Measurements from ENCODE around the gene CRTC3. TPM values are rescaled to one million over a fixed set of nuclear protein-coding genes. Genes with fewer than 3 reads are reported as not detected.

The CRTC3 gene
- total and polyA plus RNA-seq, 8 donors = 7.1 to 17.6 (median 11.4) TPM

DNA sequence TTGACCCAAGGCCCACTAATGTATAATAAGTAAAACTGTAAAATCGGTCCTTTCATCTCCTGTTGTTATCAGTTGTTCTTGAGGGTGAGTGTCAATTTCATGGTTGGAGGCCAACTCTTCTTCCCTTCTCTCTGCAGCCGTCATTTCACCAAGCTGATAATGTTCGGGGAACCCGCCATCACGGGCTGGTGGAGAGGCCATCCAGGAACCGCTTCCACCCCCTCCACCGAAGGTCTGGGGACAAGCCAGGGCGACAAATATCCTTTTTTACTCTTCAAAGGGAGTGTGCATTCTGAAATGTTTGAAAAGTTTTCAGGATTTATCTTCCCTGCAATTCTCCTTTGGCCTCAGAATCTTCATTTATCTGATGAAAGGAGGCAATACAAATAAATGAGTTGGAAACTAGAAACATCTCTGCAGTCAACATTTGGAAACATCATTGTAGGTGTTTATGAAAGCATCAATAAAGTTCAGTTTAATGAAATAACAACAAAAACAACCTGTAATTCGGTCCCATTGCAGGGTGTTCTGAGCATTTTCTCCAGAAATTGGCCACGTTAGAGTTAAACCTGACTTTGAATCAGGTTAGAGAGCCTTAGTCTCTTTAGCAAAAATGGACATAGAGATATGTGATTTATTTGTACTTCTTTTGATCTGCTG is 63.9 kb downstream of the CRTC3 start:
- H3K4me3 ChIP-seq = no peak overlapping the region
- WGBS, 2 donors = 87 to 91% methylated on average over 10 of the region's 10 CpGs
- H3K4me1 ChIP-seq = peaks cover 0 to 7% (median 0%) of the 10 kb centered on the region in 3 donors
- no peak for ATAC-seq
- peak overlapping the region in 2 of 4 donors; percentile 70 to 80 for H3K27ac ChIP-seq
- no peaks in the 10 kb centered on the region for H3K9me3 ChIP-seq
- no peak for DNase-seq
- no peaks in the 10 kb centered on the region for H3K27me3 ChIP-seq
- intact Hi-C loops (cut with DNase I) = no loop called here
- TF ChIP-seq, protein P1, sequence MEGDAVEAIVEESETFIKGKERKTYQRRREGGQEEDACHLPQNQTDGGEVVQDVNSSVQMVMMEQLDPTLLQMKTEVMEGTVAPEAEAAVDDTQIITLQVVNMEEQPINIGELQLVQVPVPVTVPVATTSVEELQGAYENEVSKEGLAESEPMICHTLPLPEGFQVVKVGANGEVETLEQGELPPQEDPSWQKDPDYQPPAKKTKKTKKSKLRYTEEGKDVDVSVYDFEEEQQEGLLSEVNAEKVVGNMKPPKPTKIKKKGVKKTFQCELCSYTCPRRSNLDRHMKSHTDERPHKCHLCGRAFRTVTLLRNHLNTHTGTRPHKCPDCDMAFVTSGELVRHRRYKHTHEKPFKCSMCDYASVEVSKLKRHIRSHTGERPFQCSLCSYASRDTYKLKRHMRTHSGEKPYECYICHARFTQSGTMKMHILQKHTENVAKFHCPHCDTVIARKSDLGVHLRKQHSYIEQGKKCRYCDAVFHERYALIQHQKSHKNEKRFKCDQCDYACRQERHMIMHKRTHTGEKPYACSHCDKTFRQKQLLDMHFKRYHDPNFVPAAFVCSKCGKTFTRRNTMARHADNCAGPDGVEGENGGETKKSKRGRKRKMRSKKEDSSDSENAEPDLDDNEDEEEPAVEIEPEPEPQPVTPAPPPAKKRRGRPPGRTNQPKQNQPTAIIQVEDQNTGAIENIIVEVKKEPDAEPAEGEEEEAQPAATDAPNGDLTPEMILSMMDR (IDR thresholded peaks at IDR 0.05) = no peak
- H3K36me3 ChIP-seq = no peaks in the 10 kb centered on the region
- FAIRE-seq = no peak

DNA sequence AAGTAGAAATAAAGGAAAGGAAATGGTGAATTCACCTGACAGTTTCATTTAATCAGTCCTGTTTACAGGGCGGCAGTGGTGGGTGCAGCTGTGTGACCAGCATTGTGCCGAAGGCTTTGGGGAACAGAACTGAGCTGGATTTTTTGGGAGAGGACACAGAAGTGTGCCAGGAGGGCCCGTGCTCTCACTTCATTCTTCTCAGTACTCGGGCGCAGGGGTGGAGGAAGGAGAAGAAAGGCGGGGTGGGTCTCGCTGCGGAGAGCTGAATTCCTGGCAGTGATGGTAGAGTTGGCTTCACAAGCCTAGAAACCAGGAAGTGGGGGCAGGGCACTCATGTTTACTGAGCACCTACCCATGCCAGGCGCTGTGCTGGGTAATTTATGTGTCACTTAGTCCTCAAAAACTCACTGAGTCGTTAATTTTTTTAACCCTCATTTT is 64.6 kb downstream of the CRTC3 start:
- Histone ChIP-seq H3K36me3 (no peaks in the 10 kb centered on the region), H3K9me3 (no peaks in the 10 kb centered on the region), H3K27me3 (no peaks in the 10 kb centered on the region), H3K4me3 (no peak overlapping the region), H3K4me1 (peaks cover 0 to 7% (median 0%) of the 10 kb centered on the region in 3 donors), H3K27ac (peak overlapping the region; percentile 7 to 80 (median 49))
- intact Hi-C loops (cut with DNase I) = no loop called here
- DNase-seq (peak; percentile 56 to 78 (median 68)), FAIRE-seq (no peak), ATAC-seq (peak; percentile 83 to 94 (median 93))
- WGBS, 2 donors = 53 to 58% methylated on average over 10 of the region's 10 CpGs
- TF ChIP-seq, protein P1 (IDR thresholded peaks at IDR 0.05) = no peak

DNA sequence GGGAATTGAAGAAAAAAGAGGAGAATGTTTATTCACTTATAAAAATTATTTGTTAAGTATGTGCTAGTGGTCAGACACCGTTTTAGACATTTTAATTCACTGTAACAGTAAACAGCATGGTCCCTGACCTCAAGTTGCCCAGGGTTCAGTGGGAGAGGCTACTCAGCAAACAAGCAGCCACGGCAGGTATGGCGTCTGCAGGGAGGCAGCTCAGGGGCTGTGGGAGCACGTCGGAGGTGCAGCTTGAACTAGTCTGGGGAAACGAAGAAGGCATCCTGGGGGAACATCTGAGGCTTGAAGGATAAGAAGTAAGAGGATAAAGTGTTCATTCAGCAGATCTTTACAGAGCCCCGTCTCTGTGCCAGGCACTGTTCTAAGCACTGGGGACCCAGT is 66.0 kb downstream of the CRTC3 start:
- H3K4me3 ChIP-seq = no peak overlapping the region
- FAIRE-seq (no peak), ATAC-seq (no peak), DNase-seq (no peak)
- H3K9me3 ChIP-seq = no peaks in the 10 kb centered on the region
- no peak overlapping the region for H3K27ac ChIP-seq
- peaks cover 0 to 7% (median 0%) of the 10 kb centered on the region in 3 donors for H3K4me1 ChIP-seq
- no peaks in the 10 kb centered on the region for H3K27me3 ChIP-seq
- intact Hi-C loops (cut with DNase I) = no loop called here
- TF ChIP-seq, protein P1 (IDR thresholded peaks at IDR 0.05) = no peak
- H3K36me3 ChIP-seq = no peaks in the 10 kb centered on the region
- WGBS, 2 donors = 82 to 83% methylated on average over 7 of the region's 7 CpGs

DNA sequence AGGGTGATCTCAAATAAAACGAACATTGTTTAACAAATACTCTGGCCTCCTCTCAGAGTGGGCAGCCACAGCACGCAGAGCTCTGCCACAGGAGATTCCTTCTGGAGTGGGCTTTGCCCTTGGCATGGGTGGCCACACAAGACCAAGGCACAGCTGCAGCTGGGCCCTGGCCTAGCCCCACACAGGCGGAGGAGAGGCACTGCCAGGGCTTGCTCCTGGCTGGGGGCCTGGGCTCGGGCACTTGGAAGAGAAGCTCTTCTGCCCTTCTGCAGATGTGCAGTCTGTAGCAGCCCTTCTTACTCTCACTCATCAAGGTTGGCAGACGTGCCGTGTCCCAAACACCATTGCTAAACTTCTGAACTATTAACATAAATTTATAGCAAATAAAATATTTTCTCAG is 67.2 kb downstream of the CRTC3 start:
- Histone ChIP-seq H3K4me3 (no peak overlapping the region), H3K4me1 (peaks cover 0 to 7% (median 0%) of the 10 kb centered on the region in 3 donors), H3K9me3 (no peaks in the 10 kb centered on the region), H3K36me3 (no peaks in the 10 kb centered on the region), H3K27me3 (no peaks in the 10 kb centered on the region), H3K27ac (no peak overlapping the region)
- DNase-seq (no peak), FAIRE-seq (no peak), ATAC-seq (no peak)
- 94% methylated on average over 6 of the region's 6 CpGs for WGBS, 2 donors
- TF ChIP-seq, protein P1 (IDR thresholded peaks at IDR 0.05) = no peak
- intact Hi-C loops (cut with DNase I) = no loop called here

DNA sequence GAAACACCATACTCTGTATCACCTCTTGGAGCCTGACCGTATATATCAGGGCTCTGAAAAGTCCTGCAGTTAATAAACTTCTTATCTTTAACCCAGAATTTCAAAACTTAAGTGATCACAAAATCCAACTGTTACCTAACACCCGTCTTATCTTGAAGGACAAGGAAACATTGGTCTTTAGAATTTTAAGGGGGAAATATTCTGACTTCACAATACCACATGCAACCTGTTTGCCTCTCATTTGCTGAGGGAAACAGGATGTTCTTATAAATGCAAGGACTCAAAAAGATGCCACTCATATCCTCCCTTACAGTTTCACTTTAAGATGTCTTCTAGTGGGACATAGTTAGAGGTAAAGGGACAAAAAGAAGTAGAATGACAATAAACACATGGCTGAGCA is 67.9 kb downstream of the CRTC3 start:
- Histone ChIP-seq H3K4me1 (peaks cover 0 to 7% (median 0%) of the 10 kb centered on the region in 3 donors), H3K36me3 (no peaks in the 10 kb centered on the region), H3K27ac (peak overlapping the region in 2 of 4 donors; percentile 33 to 51), H3K27me3 (no peaks in the 10 kb centered on the region), H3K9me3 (no peaks in the 10 kb centered on the region), H3K4me3 (no peak overlapping the region)
- 55 to 57% methylated on average over 2 of the region's 2 CpGs for WGBS, 2 donors
- intact Hi-C loops (cut with DNase I) = no loop called here
- ATAC-seq = no peak
- no peak for FAIRE-seq
- TF ChIP-seq, protein P1 (IDR thresholded peaks at IDR 0.05) = no peak
- DNase-seq = no peak

Data from pancreas (tissue), 10 donors.